DND-41 (cell line): ENCODE measurements around the gene COA6.

Experiments
- ATAC-seq: fragments of 200-7000 bp; cut with Tn5 transposase; 3 replicates; pipeline ENCODE4 v1.9.1; 2021; ENCODE audit warnings: low read depth; ENCODE audit not compliant: insufficient read depth
- DNase-seq: peaks from one replicate; pipeline ENCODE4 v3.0.0-alpha.2; 2020
- H2AFZ ChIP-seq: 2 replicates; pipeline ENCODE4 v1.6.0; 2012; ENCODE audit warnings: low read depth, low read length
- H3K27ac ChIP-seq: 2 replicates; pipeline ENCODE4 v1.5.1; 2012; ENCODE audit warnings: low read length, inconsistent platforms
- H3K27me3 ChIP-seq: fragments of 200-600 bp; sonication (generic); 2 replicates; pipeline ENCODE4 v1.6.0; 2012; ENCODE audit warnings: low read length, mild to moderate bottlenecking, inconsistent platforms; ENCODE audit not compliant: insufficient read depth, poor library complexity
- H3K36me3 ChIP-seq: 2 replicates; pipeline ENCODE4 v1.5.1; 2012; ENCODE audit warnings: low read length, inconsistent platforms; ENCODE audit not compliant: insufficient read depth
- H3K4me1 ChIP-seq: 2 replicates; pipeline ENCODE4 v1.5.1; 2012; ENCODE audit warnings: mild to moderate bottlenecking, low read length; ENCODE audit not compliant: insufficient read depth
- H3K4me2 ChIP-seq: 2 replicates; pipeline ENCODE4 v1.6.0; 2012; ENCODE audit warnings: mild to moderate bottlenecking, moderate library complexity, low read length, inconsistent platforms; ENCODE audit not compliant: insufficient read depth
- H3K4me3 ChIP-seq, 2 experiments: fragments of 200-600 bp in 1 of 2; shearing (Covaris generic) in 1 of 2; 2 replicates each; pipeline ENCODE4 v1.5.1; 2012 to 2016; ENCODE audit warnings: inconsistent platforms in 2 of 2, low read length in 2 of 2, mild to moderate bottlenecking in 2 of 2, low read depth in 1 of 2, moderate library complexity in 1 of 2
- H3K79me2 ChIP-seq: 2 replicates; pipeline ENCODE4 v1.6.0; 2012; ENCODE audit warnings: low read length, inconsistent platforms; ENCODE audit not compliant: insufficient read depth
- H3K9ac ChIP-seq: 2 replicates; pipeline ENCODE4 v1.6.0; 2012; ENCODE audit warnings: low read depth, mild to moderate bottlenecking, inconsistent platforms, low read length, moderate library complexity
- H3K9me3 ChIP-seq: 2 replicates; pipeline ENCODE4 v1.5.1; 2012; ENCODE audit warnings: low read length, moderate library complexity, mild to moderate bottlenecking, inconsistent platforms; ENCODE audit not compliant: insufficient read depth, severe bottlenecking
- H4K20me1 ChIP-seq: 2 replicates; pipeline ENCODE4 v1.6.0; 2012; ENCODE audit warnings: low read length; ENCODE audit not compliant: insufficient read depth
- EZH2 ChIP-seq: IDR thresholded peaks from 3 replicates; pipeline ENCODE4 v1.6.1; 2012; ENCODE audit warnings: borderline replicate concordance, low read depth, mild to moderate bottlenecking, moderate library complexity, low read length, inconsistent platforms; ENCODE audit not compliant: severe bottlenecking
- TF ChIP-seq, protein P1 (sequence below): IDR thresholded peaks from 2 replicates; pipeline ENCODE4 v1.5.1; 2012; ENCODE audit warnings: borderline replicate concordance, low read length, moderate library complexity, mild to moderate bottlenecking; ENCODE audit not compliant: poor library complexity, severe bottlenecking; ENCODE audit errors: extremely low read depth

COA6 gene

DNA sequence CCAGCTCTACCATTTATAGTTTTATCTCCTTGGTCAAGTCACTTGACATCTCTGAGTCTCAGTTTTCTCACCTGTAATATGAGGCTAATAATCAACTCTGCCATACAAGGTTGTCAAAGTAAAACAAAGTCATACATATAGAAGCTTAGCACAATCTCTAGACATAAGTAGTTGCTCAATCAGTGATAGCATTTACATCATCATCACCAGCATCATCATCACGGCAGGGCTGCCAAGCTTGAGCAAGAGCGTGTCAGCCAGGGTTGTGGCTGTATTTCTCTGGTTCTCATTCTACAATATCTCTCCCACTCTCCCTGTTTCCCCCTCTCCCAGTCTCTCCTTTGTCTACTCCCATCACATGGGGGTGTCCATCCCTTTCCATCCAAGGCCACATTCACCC, 41.7 kb upstream of the COA6 start:
- no peak overlapping the region for H3K27ac ChIP-seq
- H3K4me3 ChIP-seq: no peak overlapping the region
- H3K4me1 ChIP-seq: peaks cover 4% of the 10 kb centered on the region; the same call in 1 of the 2 replicates
- H4K20me1 ChIP-seq: no peaks in the 10 kb centered on the region
- H2AFZ ChIP-seq: no peak overlapping the region
- H3K36me3 ChIP-seq: no peaks in the 10 kb centered on the region
- peaks cover 6% of the 10 kb centered on the region for H3K9me3 ChIP-seq
- ATAC-seq: no peak
- H3K4me2 ChIP-seq: no peak overlapping the region
- TF ChIP-seq, protein P1, sequence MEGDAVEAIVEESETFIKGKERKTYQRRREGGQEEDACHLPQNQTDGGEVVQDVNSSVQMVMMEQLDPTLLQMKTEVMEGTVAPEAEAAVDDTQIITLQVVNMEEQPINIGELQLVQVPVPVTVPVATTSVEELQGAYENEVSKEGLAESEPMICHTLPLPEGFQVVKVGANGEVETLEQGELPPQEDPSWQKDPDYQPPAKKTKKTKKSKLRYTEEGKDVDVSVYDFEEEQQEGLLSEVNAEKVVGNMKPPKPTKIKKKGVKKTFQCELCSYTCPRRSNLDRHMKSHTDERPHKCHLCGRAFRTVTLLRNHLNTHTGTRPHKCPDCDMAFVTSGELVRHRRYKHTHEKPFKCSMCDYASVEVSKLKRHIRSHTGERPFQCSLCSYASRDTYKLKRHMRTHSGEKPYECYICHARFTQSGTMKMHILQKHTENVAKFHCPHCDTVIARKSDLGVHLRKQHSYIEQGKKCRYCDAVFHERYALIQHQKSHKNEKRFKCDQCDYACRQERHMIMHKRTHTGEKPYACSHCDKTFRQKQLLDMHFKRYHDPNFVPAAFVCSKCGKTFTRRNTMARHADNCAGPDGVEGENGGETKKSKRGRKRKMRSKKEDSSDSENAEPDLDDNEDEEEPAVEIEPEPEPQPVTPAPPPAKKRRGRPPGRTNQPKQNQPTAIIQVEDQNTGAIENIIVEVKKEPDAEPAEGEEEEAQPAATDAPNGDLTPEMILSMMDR: no peak
- no peak for TF ChIP-seq EZH2
- no peaks in the 10 kb centered on the region for H3K27me3 ChIP-seq
- no peak overlapping the region for H3K9ac ChIP-seq
- DNase-seq: no peak
- no peaks in the 10 kb centered on the region for H3K79me2 ChIP-seq

DNA sequence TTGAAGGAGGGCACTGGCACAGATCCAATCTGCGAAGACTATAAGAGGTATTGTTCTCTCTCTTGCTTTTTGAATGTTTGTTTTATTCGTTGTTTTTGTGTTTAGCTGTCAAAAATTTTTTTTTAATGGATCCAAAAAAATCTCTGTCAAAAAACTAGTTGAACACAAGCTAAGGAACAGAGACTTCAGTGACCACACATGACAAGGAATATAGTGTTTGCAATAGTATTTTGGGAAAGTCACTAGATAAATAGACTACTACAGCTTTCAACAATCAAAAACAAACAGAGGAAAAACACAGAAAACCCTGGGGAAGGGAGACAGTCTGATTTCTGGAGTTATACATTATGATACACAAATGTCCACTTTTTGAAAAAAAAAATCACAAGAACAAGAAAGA, 36.9 kb upstream of the COA6 start:
- Histone ChIP-seq H3K4me1 (no peaks in the 10 kb centered on the region), H3K9me3 (peaks cover 8% of the 10 kb centered on the region), H4K20me1 (no peaks in the 10 kb centered on the region), H3K4me2 (no peak overlapping the region), H3K79me2 (no peaks in the 10 kb centered on the region), H3K4me3 (no peak overlapping the region), H2AFZ (no peak overlapping the region), H3K36me3 (no peaks in the 10 kb centered on the region), H3K27ac (no peak overlapping the region), H3K27me3 (no peaks in the 10 kb centered on the region), H3K9ac (no peak overlapping the region)
- TF ChIP-seq, protein P1: no peak
- no peak for TF ChIP-seq EZH2
- ATAC-seq: no peak
- DNase-seq: no peak

DNA sequence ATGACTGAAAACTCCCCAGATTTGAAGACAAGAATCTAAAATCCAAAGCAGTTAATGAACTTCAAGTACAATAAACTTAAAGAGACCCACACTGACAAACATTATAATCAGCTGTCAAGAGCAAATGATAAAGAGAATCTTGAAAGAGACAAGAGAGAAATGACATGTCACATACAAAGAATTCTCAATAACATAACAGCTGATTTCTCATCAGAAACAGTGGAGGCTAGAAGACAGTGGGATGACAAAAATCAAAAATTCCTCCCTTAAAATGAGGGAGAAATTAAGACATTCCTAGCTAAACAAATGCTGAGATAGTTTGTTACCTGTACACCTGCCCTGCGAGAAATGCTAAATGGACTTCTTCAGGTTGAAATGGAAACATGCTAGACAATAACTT, 36.0 kb upstream of the COA6 start:
- TF ChIP-seq, protein P1: no peak
- TF ChIP-seq EZH2: no peak
- no peak overlapping the region for H3K27ac ChIP-seq
- H3K4me2 ChIP-seq: no peak overlapping the region
- no peak overlapping the region for H3K9ac ChIP-seq
- peaks cover 8% of the 10 kb centered on the region for H3K9me3 ChIP-seq
- H3K36me3 ChIP-seq: no peaks in the 10 kb centered on the region
- no peak for ATAC-seq
- no peaks in the 10 kb centered on the region for H3K27me3 ChIP-seq
- DNase-seq: no peak
- H3K4me1 ChIP-seq: no peaks in the 10 kb centered on the region
- H4K20me1 ChIP-seq: no peaks in the 10 kb centered on the region
- no peak overlapping the region for H2AFZ ChIP-seq
- H3K79me2 ChIP-seq: no peaks in the 10 kb centered on the region
- no peak overlapping the region for H3K4me3 ChIP-seq

DNA sequence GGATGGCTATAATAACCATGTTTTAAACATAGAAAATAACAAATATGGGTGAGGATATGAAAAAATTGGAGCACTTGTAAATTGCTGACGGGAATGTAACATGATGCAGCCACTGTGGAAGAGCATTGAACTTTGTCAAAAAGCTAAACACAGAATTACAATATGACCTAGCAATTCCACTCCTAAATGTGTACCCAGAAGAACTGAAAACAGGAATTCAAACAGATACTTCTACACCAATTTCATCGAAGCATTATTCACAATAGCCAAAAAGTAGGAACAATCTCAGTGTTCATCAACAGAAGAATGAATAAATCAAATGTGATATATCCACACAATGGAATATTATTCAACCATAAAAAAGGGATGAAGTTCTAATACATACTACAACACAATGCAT, 32.7 kb upstream of the COA6 start:
- no peaks in the 10 kb centered on the region for H4K20me1 ChIP-seq
- H2AFZ ChIP-seq: no peak overlapping the region
- TF ChIP-seq, protein P1: no peak
- no peak for TF ChIP-seq EZH2
- peaks cover 8% of the 10 kb centered on the region for H3K9me3 ChIP-seq
- H3K9ac ChIP-seq: no peak overlapping the region
- H3K27ac ChIP-seq: no peak overlapping the region
- H3K4me3 ChIP-seq: no peak overlapping the region
- DNase-seq (no peak), ATAC-seq (no peak)
- no peak overlapping the region for H3K4me2 ChIP-seq
- H3K27me3 ChIP-seq: no peaks in the 10 kb centered on the region
- H3K4me1 ChIP-seq: no peaks in the 10 kb centered on the region
- H3K36me3 ChIP-seq: no peaks in the 10 kb centered on the region
- no peaks in the 10 kb centered on the region for H3K79me2 ChIP-seq
